ENCODE results near the gene ZEB2.

Gene ZEB2

GRCh38 chr2:144475569-144476275 lies 44.2 kb downstream of the ZEB2 start:
- peak overlapping the region in 1 of 2 donors; percentile 72 for H3K27ac Mint-ChIP-seq
- peaks cover 30% of the 10 kb centered on the region for H3K36me3 Mint-ChIP-seq (ENCODE audit: insufficient read depth)
- ATAC-seq (replicated peaks): no peak
- peaks cover 13 to 50% of the 10 kb centered on the region in 2 donors for H3K4me1 Mint-ChIP-seq (ENCODE audit: low read depth in 2 of 2)
- H3K27me3 Mint-ChIP-seq: no peaks in the 10 kb centered on the region
- no peaks in the 10 kb centered on the region for H3K9me3 Mint-ChIP-seq
- peak overlapping the region in 1 of 2 donors; percentile 69 for H3K4me3 Mint-ChIP-seq
- DNase-seq: no peak

- Mint-ChIP-seq H3K9me3 (no peaks in the 10 kb centered on the region), H3K27me3 (no peaks in the 10 kb centered on the region), H3K4me1 (ENCODE audit: low read depth in 2 of 2) (peaks cover 13 to 44% of the 10 kb centered on the region in 2 donors), H3K36me3 (ENCODE audit: insufficient read depth) (peaks cover 29% of the 10 kb centered on the region), H3K4me3 (peak overlapping the region in 1 of 2 donors; percentile 69), H3K27ac (no peak overlapping the region)
- ATAC-seq (replicated peaks) (peak; percentile 71), DNase-seq (no peak)
Measured at GRCh38 chr2:144475044-144475443, 44.9 kb downstream of the ZEB2 start.

GRCh38 chr2:144474017-144474416 lies 45.9 kb downstream of the ZEB2 start:
- H3K9me3 Mint-ChIP-seq: no peaks in the 10 kb centered on the region
- no peak overlapping the region for H3K27ac Mint-ChIP-seq
- no peaks in the 10 kb centered on the region for H3K27me3 Mint-ChIP-seq
- ATAC-seq (replicated peaks) (no peak), DNase-seq (no peak)
- peaks cover 22% of the 10 kb centered on the region for H3K36me3 Mint-ChIP-seq (ENCODE audit: insufficient read depth)
- peaks cover 13 to 39% of the 10 kb centered on the region in 2 donors for H3K4me1 Mint-ChIP-seq (ENCODE audit: low read depth in 2 of 2)
- no peak overlapping the region for H3K4me3 Mint-ChIP-seq

- Mint-ChIP-seq H3K4me3 (no peak overlapping the region), H3K4me1 (ENCODE audit: low read depth in 2 of 2) (peaks cover 17 to 40% of the 10 kb centered on the region in 2 donors), H3K27ac (no peak overlapping the region), H3K36me3 (ENCODE audit: insufficient read depth) (peaks cover 21% of the 10 kb centered on the region), H3K27me3 (no peaks in the 10 kb centered on the region), H3K9me3 (no peaks in the 10 kb centered on the region)
- no peak for ATAC-seq (replicated peaks)
- no peak for DNase-seq
Measured at GRCh38 chr2:144472911-144473310, 47.0 kb downstream of the ZEB2 start.

GRCh38 chr2:144472046-144472412 lies 47.9 kb downstream of the ZEB2 start:
- no peaks in the 10 kb centered on the region for H3K27me3 Mint-ChIP-seq
- no peak for ATAC-seq (replicated peaks)

GRCh38 chr2:144471305-144472045 lies 48.4 kb downstream of the ZEB2 start:
- Mint-ChIP-seq H3K4me3 (peak overlapping the region; percentile 4 to 49), H3K27me3 (no peaks in the 10 kb centered on the region), H3K36me3 (ENCODE audit: insufficient read depth) (peaks cover 18% of the 10 kb centered on the region), H3K27ac (peak overlapping the region in 1 of 2 donors; percentile 56), H3K4me1 (ENCODE audit: low read depth in 2 of 2) (peaks cover 18 to 44% of the 10 kb centered on the region in 2 donors), H3K9me3 (no peaks in the 10 kb centered on the region)
- ATAC-seq (replicated peaks) (peak; percentile 70), DNase-seq (no peak)

More at GRCh38 chr2:144472046-144472412, 47.9 kb downstream of the ZEB2 start:
- no peaks in the 10 kb centered on the region for H3K9me3 Mint-ChIP-seq
- H3K4me1 Mint-ChIP-seq (ENCODE audit: low read depth in 2 of 2): peaks cover 18 to 42% of the 10 kb centered on the region in 2 donors
- no peak overlapping the region for H3K4me3 Mint-ChIP-seq
- no peak for DNase-seq
- no peak overlapping the region for H3K27ac Mint-ChIP-seq
- peaks cover 16% of the 10 kb centered on the region for H3K36me3 Mint-ChIP-seq (ENCODE audit: insufficient read depth)

GRCh38 chr2:144470816-144471215 lies 49.1 kb downstream of the ZEB2 start:
- DNase-seq (no peak), ATAC-seq (replicated peaks) (no peak)
- Mint-ChIP-seq H3K27ac (peak overlapping the region in 1 of 2 donors; percentile 56), H3K36me3 (ENCODE audit: insufficient read depth) (peaks cover 15% of the 10 kb centered on the region), H3K27me3 (no peaks in the 10 kb centered on the region), H3K4me1 (ENCODE audit: low read depth in 2 of 2) (peaks cover 18 to 43% of the 10 kb centered on the region in 2 donors), H3K9me3 (no peaks in the 10 kb centered on the region), H3K4me3 (peak overlapping the region; percentile 4 to 49)

GRCh38 chr2:144470334-144470733 lies 49.6 kb downstream of the ZEB2 start:
- peak overlapping the region in 1 of 2 donors; percentile 49 for H3K4me3 Mint-ChIP-seq
- H3K36me3 Mint-ChIP-seq (ENCODE audit: insufficient read depth): peaks cover 13% of the 10 kb centered on the region
- no peaks in the 10 kb centered on the region for H3K9me3 Mint-ChIP-seq
- peak overlapping the region in 1 of 2 donors; percentile 56 for H3K27ac Mint-ChIP-seq
- H3K4me1 Mint-ChIP-seq (ENCODE audit: low read depth in 2 of 2): peaks cover 18 to 44% of the 10 kb centered on the region in 2 donors
- ATAC-seq (replicated peaks) (no peak), DNase-seq (no peak)
- H3K27me3 Mint-ChIP-seq: no peaks in the 10 kb centered on the region

GRCh38 chr2:144469798-144470197 lies 50.1 kb downstream of the ZEB2 start:
- Mint-ChIP-seq H3K4me1 (ENCODE audit: low read depth in 2 of 2) (peaks cover 22 to 46% of the 10 kb centered on the region in 2 donors), H3K27ac (peak overlapping the region in 1 of 2 donors; percentile 56), H3K4me3 (peak overlapping the region in 1 of 2 donors; percentile 49), H3K36me3 (ENCODE audit: insufficient read depth) (peaks cover 13% of the 10 kb centered on the region), H3K27me3 (no peaks in the 10 kb centered on the region), H3K9me3 (no peaks in the 10 kb centered on the region)
- ATAC-seq (replicated peaks) (no peak), DNase-seq (no peak)

- Mint-ChIP-seq H3K27me3 (no peaks in the 10 kb centered on the region), H3K4me1 (ENCODE audit: low read depth in 2 of 2) (peaks cover 19 to 47% of the 10 kb centered on the region in 2 donors), H3K36me3 (ENCODE audit: insufficient read depth) (peaks cover 16% of the 10 kb centered on the region), H3K27ac (peak overlapping the region in 1 of 2 donors; percentile 2), H3K4me3 (peak overlapping the region in 1 of 2 donors; percentile 25), H3K9me3 (no peaks in the 10 kb centered on the region)
- DNase-seq: no peak
- ATAC-seq (replicated peaks): no peak
Measured at GRCh38 chr2:144468823-144469595, 50.9 kb downstream of the ZEB2 start.

- Mint-ChIP-seq H3K27ac (peak overlapping the region; percentile 2 to 61), H3K36me3 (ENCODE audit: insufficient read depth) (peaks cover 24% of the 10 kb centered on the region), H3K4me1 (ENCODE audit: low read depth in 2 of 2) (peaks cover 19 to 58% of the 10 kb centered on the region in 2 donors), H3K27me3 (no peaks in the 10 kb centered on the region), H3K9me3 (no peaks in the 10 kb centered on the region), H3K4me3 (peak overlapping the region; percentile 9 to 48)
- ATAC-seq (replicated peaks) (no peak), DNase-seq (no peak)
Measured at GRCh38 chr2:144467502-144468137, 52.3 kb downstream of the ZEB2 start.

- peak overlapping the region; percentile 61 to 72 for H3K27ac Mint-ChIP-seq
- ATAC-seq (replicated peaks) (peak; percentile 14), DNase-seq (no peak)
- no peaks in the 10 kb centered on the region for H3K9me3 Mint-ChIP-seq
- H3K36me3 Mint-ChIP-seq (ENCODE audit: insufficient read depth): peaks cover 34% of the 10 kb centered on the region
- peaks cover 28 to 67% of the 10 kb centered on the region in 2 donors for H3K4me1 Mint-ChIP-seq (ENCODE audit: low read depth in 2 of 2)
- H3K4me3 Mint-ChIP-seq: peak overlapping the region in 1 of 2 donors; percentile 48
- H3K27me3 Mint-ChIP-seq: no peaks in the 10 kb centered on the region
Measured at GRCh38 chr2:144466637-144467036, 53.3 kb downstream of the ZEB2 start.

- H3K9me3 Mint-ChIP-seq: no peaks in the 10 kb centered on the region
- peaks cover 25 to 65% of the 10 kb centered on the region in 2 donors for H3K4me1 Mint-ChIP-seq (ENCODE audit: low read depth in 2 of 2)
- H3K36me3 Mint-ChIP-seq (ENCODE audit: insufficient read depth): peaks cover 43% of the 10 kb centered on the region
- H3K27ac Mint-ChIP-seq: peak overlapping the region; percentile 61 to 72
- H3K27me3 Mint-ChIP-seq: no peaks in the 10 kb centered on the region
- peak overlapping the region in 1 of 2 donors; percentile 48 for H3K4me3 Mint-ChIP-seq
- ATAC-seq (replicated peaks): peak; percentile 48
- DNase-seq: no peak
Measured at GRCh38 chr2:144465749-144466148, 54.2 kb downstream of the ZEB2 start.

Measured in effector memory CD8-positive, alpha-beta T cell (primary cell).